Stimulated activated CD4-positive, alpha-beta T cell treated with anti-CD3 and anti-CD28 coated beads, Interleukin-12 subunit alpha, Interleukin-12 subunit beta, amount 100 ng/mL, for 48 hours (primary cell): Measurements from ENCODE around the gene TNNI3K.
"Not testable (repeated sequence)": the region's sequence is repeated elsewhere in the genome, so short reads cannot be mapped to it uniquely, and the experiment has no call there.

Source experiments
- DNase-seq, 3 donors: peaks; one replicate each; pipeline ENCODE4 v3.0.0-alpha.2; 2020; ENCODE audit warnings: low read depth in 2 of 3, low spot score in 1 of 3

The TNNI3K gene, protein sequence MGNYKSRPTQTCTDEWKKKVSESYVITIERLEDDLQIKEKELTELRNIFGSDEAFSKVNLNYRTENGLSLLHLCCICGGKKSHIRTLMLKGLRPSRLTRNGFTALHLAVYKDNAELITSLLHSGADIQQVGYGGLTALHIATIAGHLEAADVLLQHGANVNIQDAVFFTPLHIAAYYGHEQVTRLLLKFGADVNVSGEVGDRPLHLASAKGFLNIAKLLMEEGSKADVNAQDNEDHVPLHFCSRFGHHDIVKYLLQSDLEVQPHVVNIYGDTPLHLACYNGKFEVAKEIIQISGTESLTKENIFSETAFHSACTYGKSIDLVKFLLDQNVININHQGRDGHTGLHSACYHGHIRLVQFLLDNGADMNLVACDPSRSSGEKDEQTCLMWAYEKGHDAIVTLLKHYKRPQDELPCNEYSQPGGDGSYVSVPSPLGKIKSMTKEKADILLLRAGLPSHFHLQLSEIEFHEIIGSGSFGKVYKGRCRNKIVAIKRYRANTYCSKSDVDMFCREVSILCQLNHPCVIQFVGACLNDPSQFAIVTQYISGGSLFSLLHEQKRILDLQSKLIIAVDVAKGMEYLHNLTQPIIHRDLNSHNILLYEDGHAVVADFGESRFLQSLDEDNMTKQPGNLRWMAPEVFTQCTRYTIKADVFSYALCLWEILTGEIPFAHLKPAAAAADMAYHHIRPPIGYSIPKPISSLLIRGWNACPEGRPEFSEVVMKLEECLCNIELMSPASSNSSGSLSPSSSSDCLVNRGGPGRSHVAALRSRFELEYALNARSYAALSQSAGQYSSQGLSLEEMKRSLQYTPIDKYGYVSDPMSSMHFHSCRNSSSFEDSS

DNA sequence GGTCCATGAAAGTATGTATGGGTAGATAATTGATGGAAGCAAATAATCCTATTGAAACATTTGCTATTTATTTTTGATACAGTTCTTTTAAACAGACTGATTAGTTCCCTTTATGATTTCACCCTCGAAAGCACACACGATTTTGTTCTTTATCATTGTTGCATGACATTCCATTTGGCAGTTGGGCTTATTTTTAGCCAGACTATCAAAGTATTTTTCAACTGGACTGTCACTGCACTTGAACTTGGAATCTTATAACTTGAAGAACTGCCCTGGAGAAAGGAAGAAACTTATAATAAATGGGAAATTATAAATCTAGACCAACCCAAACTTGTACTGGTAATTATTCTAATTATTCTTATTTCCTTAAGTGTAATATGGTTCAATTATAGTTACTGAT is at the start of gene TNNI3K:
TSS of gene TNNI3K (plus strand) at position 235 of the 400 bp plus-strand sequence. CDS start at position 300, 65 bp downstream.
- no peak for DNase-seq

DNA sequence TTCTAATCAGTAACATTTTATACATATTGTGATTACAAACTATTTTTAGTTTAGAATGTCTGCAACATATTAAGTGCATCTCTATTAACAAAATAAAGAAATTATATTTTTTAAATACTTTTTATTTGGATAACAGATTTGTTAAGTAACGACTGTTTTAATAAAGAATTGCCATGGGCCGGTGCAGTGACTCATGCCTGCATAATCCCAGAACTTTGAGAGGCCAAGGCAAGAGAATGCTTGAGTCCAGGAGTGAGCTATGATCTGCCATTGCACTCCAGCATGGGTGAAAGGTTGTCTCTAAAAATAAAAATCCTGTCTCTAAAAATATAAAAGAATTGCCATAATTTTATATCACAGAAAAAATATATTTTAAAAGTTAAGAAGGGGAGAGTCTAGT is 41.3 kb upstream of the TNNI3K start:
- DNase-seq = no peak

DNA sequence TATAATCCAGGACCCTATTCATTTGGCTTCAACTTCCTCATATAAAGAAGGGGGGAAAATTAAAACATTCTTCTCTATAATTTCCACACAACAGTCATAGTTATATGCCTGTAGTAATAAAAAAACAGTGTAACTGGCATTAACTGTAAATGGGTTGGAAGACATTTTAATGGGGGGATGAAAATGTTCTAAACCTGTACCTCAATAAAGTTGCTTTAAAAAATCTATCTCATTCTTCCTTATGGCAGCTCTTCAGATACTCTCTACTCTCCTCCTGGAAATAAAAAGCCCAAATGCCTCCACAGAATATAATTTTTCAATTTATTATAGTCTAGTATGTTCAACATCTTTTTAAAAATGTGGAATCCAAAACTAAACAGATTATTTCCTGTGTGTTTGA is 39.8 kb upstream of the TNNI3K start:
- no peak for DNase-seq

DNA sequence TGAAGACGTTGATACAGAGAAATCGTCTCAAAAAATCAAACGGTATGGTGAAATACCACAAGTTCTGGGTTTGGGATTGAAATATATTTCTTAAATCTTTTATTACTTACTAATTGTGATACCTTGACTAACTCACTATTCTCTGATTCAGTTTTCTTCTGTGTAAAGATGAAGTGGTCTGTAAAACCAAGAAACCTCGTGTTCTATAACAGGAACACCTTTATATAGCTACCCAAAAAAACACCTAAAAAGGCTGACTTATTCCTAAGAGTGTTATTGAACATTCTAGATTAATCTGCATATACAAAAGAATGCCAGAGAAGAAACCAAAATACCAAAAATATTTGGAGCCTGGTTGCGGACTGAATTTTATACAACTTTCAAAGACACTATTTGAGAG is 37.9 kb upstream of the TNNI3K start:
- no peak for DNase-seq

DNA sequence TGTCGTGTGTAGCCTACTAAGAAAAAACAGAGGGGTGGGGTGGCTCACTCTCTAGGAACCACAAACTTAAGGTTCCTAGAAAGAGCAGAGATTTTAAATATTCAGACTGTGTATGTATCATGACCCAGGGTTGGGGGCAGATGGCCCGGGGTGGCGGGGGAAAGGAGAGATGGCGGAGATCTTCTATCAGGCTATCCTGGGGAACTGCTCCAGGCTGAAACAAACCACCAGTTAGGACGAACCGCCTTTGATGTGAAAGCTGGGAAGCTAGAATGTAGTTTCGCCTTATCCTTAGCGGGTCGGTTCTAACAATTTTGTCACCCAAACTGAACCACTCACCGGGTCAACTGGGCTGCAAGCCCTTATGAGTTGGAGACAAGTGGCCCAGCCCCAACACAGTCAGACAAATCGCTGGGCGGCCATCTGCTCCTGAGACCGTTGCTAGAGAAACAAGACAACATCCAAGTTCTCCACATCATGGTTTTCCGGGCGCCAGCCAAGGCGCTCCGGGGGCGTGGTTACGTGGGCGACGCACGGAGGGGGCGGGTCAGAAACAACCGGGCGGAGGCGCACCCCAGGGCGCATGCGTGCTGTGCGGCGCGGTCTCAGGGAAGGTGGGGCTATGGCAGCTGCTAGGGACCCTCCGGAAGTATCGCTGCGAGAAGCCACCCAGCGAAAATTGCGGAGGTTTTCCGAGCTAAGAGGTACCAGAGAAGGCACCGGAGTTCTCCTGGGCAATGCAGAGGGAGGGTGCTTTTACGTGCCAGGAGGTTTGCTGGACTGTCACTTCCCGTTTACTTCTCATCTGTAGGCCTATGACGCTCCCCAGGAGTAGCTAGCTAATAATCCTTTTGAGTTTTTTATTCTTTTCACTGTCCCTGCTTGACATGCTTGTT is 37.3 kb upstream of the TNNI3K start, which contains the start of the genes FPGT and LRRIQ3:
TSS of gene FPGT (plus strand) at position 586 of the 896 bp plus-strand sequence. CDS start at position 623, 37 bp downstream.
TSS of gene LRRIQ3 (minus strand) at position 520 of the 896 bp plus-strand sequence. CDS start 14,492 bp downstream, outside the sequence.
- peak; percentile 92 to 94 (median 92) for DNase-seq

DNA sequence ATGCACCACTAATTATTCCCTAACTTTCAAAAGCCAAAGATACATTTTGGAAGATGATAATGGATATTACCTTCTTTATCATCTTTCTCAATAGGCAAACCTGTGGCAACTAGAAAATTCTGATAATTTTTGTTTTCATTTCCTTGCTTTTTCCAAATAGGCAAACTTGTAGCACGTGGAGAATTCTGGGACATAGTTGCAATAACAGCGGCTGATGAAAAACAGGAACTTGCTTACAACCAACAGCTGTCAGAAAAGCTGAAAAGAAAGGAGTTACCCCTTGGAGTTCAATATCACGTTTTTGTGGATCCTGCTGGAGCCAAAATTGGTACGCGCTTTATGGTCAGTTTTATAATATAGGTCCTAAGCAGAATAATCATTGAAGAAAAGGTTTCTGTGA is 35.7 kb upstream of the TNNI3K start:
- DNase-seq = no peak

DNA sequence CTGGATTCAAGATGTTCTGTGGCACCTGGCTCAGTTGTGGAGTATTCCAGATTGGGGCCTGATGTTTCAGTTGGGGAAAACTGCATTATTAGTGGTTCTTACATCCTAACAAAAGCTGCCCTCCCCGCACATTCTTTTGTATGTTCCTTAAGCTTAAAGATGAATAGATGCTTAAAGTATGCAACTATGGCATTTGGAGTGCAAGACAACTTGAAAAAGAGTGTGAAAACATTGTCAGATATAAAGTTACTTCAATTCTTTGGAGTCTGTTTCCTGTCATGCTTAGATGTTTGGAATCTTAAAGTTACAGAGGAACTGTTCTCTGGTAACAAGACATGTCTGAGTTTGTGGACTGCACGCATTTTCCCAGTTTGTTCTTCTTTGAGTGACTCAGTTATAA is 29.9 kb upstream of the TNNI3K start:
- DNase-seq = no peak

DNA sequence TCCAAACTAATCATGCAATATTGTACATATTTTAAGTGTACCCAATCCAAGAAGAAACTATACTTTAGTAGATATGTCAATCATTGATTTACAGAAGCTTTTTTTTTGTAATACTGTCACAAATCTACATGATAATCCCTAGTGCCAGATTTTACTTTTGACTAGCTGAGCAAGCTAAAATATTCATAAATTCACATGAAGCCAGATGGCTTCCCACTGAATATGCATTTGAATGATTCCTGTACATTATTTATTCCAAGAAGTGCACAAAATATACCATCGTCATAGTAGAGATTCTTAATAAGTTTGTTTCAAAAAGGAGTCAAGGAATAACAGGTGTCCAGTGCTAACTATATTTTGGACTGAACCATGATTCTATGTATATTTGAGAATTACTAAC is 20.0 kb upstream of the TNNI3K start:
- DNase-seq = no peak

DNA sequence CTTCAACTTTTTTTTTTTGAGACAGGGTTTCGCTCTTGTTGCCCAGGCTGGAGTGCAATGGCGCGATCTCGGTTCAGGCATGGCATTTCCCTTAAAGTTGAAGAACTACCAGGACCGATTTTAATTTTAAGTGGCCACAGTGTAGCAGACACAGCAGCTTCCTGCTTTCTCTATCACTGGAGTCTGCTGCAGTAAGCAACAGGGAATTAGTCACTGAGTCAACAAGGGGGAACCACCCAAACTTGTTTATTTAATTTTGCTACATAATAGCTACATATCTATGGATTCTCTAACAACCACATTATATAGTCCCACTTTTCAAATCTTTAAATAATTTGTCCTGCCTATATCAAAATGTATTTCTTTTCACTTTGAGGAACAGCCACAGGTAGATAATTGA is 12.5 kb upstream of the TNNI3K start:
- DNase-seq = no peak

DNA sequence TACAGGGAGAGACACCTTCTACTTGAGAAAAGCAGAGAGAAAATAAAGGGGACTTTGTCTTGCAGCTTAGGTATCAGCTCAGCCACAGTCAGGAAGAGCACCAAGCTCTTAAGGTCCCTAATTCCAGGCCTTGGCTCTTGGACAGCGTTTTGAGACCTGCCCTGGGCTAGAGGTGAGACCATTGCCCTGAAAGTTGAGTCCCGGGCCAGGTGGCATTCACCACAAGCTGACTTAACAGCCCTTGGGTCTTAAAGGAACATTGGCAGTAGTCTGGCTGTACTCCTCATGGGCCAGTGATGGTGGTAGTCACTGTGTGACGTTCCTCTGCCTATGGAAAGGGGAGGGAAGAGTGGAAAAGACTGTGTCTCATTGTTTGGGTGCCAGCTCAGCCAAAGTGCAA is 11.7 kb upstream of the TNNI3K start:
- no peak for DNase-seq

DNA sequence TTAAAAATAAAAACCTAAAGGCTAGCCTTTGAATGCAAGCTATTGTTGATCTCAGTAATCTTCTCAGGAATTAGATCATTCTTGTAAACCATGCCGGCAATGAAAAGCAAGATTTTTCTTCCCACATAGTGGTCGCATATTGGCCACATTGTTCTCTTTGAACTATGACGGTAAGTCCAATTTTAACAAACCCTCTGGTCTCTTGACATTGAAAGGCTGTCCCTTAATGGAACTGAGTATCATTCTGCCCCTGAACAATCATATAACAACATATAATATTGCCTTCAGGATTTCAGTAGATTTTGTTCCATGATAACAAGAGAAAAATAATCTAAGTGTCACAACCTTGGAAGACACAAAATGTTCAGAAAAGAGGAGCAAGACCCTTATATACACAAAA is 1.3 kb downstream of the TNNI3K start:
- no peak for DNase-seq

DNA sequence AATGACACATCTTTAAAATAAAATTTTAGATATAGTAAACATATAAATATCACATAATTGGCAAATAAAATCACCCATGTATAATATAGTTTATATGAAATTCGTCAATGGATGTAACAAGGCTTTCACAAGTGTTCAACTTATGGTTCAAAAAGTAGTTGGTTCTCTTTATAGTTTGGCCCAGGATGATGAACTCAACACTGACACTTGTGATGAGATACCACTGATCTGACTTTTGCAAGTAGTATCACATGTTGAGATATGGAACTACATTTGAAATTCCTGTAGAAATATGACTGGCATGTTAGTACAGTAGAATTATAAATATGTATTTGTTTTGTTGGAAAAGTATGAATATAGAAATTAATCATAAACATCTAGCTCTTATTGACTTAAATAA is 1.8 kb downstream of the TNNI3K start:
- DNase-seq = no peak

DNA sequence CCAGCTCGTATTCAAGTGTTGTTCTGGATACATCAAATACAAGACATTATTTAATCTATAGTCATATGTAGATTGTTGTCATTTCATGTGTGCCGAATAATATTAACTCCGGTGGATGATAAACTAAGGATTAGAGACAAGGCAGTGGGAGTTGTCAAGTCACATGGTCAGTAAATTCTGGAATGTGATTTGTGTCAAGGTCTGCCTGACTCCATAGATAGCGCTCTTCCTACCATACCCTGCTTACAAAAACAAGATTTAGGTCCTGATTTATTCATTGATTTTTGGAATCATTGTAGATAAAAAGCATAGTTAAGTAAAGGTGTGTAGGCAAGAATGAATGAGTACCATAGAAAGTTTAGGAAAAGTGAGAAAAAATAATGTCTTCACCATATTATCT is 2.6 kb downstream of the TNNI3K start:
- no peak for DNase-seq

DNA sequence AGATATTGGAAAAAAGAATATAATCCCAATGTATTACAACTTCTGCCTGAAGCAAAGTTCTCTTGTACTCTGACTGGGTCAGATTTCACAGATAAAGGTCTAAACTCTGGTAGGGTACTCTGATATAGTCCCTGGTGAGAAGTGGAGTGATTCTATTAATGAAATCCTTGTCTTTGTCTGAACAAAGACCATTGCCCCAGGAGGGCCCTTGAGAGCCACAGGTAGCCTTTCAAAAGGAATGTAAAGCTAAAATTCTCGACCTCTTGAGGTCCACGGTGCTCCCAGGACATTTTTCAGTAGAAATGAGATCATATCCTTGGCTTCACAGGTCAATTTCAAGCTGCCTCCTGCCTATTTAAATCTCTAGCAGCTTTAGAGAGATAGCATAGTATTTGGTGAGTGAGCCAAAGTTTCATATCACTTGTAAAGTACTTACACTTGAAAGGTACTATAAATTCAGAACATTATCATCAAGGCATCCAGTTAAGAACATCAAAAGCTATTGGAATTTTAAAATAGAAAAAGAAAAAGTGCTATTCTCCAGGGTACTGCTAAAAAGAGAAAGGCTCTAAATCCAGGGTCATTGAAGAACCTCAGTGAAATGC is 10.1 kb downstream of the TNNI3K start:
- no peak for DNase-seq

DNA sequence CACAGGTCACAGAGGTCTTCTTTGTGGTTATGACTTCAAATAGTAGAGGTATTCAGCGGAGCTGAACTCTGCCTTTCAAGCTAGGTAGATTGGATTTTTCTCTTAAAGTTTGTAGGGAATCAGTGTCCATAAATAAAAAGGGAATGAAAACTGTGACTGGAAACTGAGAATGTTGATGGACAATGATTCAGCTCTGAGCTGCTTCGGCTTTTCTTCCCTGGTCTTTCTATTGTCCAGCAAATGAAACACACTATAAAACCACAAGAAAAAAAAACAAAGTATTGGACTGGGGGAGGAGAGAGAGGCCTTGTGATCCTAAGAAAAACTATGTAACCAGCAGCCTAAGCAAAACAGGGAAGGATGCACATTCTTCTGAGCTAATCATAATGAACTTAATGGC is 11.1 kb downstream of the TNNI3K start:
- no peak for DNase-seq

DNA sequence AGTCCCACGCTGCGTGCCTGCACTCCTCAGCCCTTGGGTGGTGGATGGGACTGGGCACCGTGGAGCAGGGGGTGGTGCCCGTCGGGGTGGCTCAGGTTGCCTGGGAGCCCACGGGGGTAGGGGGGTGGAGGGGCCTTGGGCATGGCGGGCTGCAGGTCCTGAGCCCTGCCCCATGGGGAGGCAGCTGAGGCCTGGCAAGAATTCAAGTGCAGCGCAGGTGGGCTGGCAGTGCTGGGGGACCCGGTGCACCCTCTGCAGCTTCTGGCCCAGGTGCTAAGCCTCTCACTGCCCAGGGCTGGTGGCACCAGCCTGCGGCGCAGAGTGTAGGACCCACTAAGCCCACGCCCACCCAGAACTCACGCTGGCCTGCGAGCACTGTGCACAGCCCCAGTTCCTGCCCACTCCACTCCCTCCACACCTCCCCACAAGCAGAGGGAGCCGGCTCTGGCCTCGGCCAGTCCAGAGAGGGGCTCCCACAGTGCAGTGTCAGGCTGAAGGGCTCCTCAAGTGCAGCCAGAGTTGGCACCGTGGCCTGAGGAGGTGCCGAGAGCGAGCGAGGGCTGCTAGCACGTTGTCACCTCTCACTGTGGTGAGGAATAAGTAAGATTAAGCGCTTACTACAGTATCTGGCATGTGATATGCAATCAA is 12.8 kb downstream of the TNNI3K start:
- no peak for DNase-seq

DNA sequence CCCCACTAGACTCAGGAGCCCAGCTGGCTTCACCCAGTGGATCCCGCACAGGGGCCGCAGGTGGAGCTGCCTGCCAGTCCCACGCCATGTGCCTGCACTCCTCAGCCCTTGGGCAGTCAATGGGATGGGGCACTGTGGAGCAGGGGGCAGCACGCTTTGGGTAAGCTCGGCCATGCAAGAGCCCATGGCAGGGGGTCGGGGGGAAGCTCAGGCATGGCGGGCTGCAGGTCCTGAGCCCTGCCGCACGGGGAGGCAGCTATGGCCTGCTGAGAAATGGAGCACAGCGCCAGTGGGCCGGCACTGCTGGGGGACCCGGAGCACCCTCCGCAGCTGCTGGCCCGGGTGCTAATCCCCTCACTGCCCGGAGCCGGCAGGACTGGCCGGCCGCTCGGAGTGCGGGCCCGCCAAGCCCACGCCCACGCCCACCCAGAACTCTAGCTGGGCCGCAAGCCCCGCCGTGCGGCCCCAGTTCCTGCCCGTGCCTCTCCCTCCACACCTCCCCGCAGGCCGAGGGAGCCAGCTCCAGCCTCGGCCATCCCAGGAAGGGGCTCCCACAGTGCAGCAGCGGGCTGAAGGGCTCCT is 18.1 kb downstream of the TNNI3K start:
- not testable (repeated sequence) for DNase-seq

DNA sequence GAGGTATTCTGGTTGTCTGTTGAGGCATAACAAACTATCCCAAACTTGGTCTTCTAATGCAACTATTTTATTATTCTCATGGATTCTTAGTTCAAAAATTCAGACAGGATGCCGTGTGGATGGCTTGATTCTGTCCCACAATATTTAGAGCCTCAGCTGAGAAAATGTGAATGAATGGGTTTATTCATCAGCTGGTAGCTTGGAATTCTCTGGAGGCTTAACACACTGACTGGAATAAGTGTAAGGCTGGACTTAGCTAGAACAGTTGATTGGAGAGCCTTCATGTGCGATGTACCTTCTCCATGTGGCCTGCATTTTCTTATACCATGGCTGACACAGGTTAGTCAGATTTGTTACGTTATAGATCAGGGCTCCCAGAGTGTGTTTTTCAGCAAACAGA is 30.8 kb downstream of the TNNI3K start:
- DNase-seq = no peak

DNA sequence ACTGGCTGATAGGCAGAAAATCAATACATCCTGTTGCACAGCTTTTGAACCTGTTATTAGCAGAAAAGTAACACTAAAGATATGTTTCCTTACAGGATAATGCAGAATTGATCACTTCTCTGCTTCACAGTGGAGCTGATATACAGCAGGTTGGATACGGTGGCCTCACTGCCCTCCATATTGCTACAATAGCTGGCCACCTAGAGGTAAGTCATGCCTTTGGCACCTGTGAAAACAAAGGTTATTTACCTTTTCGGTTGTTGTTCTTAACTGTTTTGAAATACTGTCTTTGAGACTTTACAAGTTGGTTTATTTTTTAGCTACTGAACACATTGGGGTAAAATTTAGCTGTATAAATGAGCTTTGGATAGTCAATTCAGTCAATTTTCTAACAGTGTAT is 36.3 kb downstream of the TNNI3K start:
- no peak for DNase-seq
